Medulla oblongata (tissue), 1 donor: ENCODE results near the gene SPRR5.
A peak's percentile ranks its signal among the peaks of the same experiment; 100 is the strongest.

Experiments used
- DNase-seq: peaks from one replicate; pipeline ENCODE4 v3.0.0-alpha.2; 2015; ENCODE audit errors: extremely low spot score

SPRR5 gene

DNA sequence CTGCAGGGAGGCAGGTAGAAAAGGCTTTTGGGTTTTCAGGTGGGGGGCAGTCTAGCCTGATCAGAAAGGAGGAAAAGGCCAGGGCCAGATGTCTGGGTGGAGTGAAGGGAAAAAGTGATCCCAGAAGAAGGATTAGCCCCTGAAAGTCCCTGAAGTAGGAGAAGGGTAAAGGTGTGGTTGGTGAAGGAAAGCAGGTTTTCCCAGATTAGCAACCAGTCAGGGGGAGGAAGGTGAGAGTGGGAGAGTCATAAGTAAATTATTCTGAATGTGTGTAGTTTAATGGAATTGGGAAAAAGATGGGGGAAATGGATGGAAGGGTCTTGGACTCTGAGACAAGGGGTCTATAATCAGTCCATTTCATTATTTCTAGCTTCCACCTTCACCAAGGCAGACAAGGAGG lies 36.2 kb downstream of the SPRR5 start:
- DNase-seq, result no peak

- DNase-seq, result no peak
Observed at GRCh38 chr1:152983743-152984142, 36.7 kb downstream of the SPRR5 start, which contains the start of gene SPRR1A. Gene SPRR1A (plus strand): TSS chr1:152984081. CDS start chr1:152985231, 1,150 bp downstream.

DNA sequence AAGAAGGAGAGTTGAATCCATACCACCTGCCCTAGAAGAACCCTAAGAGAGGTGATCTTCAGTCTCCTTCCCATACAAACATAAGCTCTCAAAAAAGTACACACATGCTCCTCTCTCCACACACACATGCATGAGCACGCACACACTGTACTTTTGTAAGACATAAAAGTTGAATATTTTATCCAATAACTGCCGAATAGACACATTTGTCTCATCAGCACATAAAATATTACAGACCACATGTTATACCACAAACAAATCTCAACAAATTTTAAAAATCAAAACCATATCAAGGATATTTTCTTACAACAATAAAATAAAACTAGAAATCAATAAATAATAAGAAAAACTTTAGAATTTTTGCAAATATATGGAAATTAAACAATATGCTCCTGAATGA lies 39.6 kb downstream of the SPRR5 start:
- DNase-seq, result no peak

GRCh38 chr1:152993186-152993585 lies 46.2 kb downstream of the SPRR5 start:
- no peak for DNase-seq

DNA sequence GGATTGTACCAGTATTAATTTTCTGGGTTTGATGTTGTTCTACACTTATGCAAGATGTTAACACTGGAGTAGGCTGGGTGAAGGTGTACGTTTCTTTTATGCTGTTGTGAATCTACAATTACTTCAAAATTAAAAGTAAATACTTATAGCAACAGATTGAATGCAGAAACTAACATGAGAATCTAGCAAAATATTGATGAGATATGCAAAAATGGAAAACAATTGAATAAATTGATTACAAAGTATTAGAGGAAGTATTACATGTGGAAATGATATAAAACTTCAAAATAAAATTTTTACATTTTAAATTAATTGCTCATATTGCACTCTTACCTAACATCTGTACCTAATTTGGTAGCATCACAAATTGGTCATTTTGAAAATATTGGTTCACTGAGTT lies 48.8 kb downstream of the SPRR5 start:
- no peak for DNase-seq

DNA sequence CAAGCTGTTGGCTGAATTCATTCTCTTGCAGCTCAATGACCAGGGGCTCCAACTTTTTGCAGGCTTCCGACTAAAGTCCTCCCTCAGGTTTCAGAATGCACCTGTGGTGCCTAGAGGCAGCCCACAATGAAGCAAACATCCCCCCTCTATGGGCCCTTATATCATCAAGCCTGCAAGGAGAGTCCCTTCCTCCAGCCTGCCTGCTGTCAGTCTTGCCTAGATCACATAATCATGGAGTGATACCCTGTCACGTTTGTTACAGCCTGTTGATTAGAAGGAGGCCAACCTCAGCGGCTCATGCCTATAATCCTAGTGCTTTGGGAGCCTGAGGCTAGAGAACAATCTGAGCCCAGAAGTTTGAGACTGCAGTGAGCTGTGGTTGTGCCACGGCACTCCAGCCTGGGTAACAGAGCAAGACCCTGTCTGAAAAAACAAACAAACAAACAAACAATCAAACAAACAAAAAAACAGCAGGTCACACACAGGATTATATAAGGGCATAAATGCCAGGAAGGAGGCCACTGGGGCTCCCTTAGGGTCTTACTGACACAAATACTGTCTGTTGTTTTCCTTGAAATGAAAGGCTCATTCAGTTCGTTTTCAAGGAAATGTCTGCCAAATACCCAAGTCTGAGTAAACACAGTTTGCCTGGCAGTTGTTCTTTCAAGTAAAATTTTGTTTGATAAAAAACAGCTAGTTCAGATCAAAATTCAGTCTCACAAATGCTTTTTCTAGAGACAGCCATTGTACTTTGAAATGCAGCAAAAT lies 49.8 kb downstream of the SPRR5 start:
- peak; percentile 65 for DNase-seq

DNA sequence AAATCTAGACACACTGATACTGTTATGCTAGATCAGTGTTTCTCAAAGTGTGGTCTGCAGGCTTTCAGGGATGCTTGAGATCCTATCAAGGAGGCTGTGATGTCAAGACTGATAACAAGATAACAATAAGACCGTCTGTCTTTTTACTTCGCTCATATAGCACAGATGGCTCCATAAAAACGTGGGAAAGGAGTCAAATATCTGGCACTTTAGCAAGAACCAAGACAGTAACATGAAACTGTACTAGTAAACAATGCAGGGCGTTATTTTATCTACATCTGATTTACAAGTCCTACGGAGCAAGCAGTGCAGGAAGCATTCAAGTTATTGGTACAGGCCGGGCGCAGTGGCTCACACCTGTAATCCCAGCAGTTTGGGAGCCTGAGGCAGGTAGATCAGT lies 50.9 kb downstream of the SPRR5 start:
- no peak for DNase-seq

DNA sequence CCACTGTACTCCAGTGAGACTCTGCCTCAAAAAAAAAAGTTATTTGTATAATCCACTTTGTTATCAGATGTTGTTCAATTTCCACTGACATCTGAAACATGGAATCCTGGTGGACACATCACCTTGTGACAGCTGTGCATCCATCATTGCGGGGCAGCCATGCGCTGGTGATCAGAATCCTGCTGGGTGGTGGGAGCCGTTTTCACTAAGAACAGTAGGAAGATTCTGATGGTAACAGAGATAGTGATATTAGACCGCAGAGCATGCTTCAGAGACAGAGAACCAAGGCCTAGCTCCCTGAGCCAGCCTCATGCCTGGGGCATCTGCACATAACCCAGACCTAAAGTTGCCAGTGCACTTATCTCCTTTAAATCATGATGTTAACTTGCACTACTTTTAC lies 51.5 kb downstream of the SPRR5 start:
- no peak for DNase-seq
